Progenitor cell of endocrine pancreas (in vitro differentiated cells): ENCODE measurements around the gene ST3GAL2. TPM values are rescaled to one million over a fixed set of nuclear protein-coding genes. Genes with fewer than 3 reads are reported as not detected.

Source experiments
- DNase-seq: peaks from one replicate; pipeline ENCODE4 v3.0.0; 2021; ENCODE audit warnings: low spot score; ENCODE audit not compliant: unreplicated experiment
- H3K27ac Mint-ChIP-seq: 2 replicates; pipeline ENCODE4 v1.8.0; 2021; ENCODE audit warnings: mild to moderate bottlenecking, moderate library complexity, mixed read lengths
- H3K27me3 Mint-ChIP-seq: 2 replicates; pipeline ENCODE4 v1.8.0; 2021; ENCODE audit warnings: mixed read lengths
- H3K36me3 Mint-ChIP-seq: 2 replicates; pipeline ENCODE4 v1.8.0; 2022; ENCODE audit warnings: mixed read lengths; ENCODE audit not compliant: insufficient read depth
- H3K4me1 Mint-ChIP-seq: 2 replicates; pipeline ENCODE4 v1.8.0; 2021; ENCODE audit warnings: low read depth, mixed read lengths
- H3K4me3 Mint-ChIP-seq: 2 replicates; pipeline ENCODE4 v1.8.0; 2021; ENCODE audit warnings: low read depth, mild to moderate bottlenecking, moderate library complexity, mixed read lengths
- H3K9me3 Mint-ChIP-seq: 2 replicates; pipeline ENCODE4 v1.8.0; 2021; ENCODE audit warnings: low read depth, mixed read lengths
- long read RNA-seq: library from polyadenylated mRNA; unstranded; transcript quantifications from one replicate; pipeline ENCODE4 v2.0.0, GENCODE V29; 2020
- total RNA-seq: library from RNA; stranded (reverse); gene quantifications from 2 replicates; pipeline ENCODE4 v1.2.1, GENCODE V29; 2021
- TF ChIP-seq, protein P1 (sequence below): fragments of 200-600 bp; sonication (generic); IDR thresholded peaks from one replicate; pipeline ENCODE4 v1.5.0; 2021; ENCODE audit warnings: antibody characterized with exemption, mild to moderate bottlenecking; ENCODE audit not compliant: unreplicated experiment

Gene ST3GAL2, protein sequence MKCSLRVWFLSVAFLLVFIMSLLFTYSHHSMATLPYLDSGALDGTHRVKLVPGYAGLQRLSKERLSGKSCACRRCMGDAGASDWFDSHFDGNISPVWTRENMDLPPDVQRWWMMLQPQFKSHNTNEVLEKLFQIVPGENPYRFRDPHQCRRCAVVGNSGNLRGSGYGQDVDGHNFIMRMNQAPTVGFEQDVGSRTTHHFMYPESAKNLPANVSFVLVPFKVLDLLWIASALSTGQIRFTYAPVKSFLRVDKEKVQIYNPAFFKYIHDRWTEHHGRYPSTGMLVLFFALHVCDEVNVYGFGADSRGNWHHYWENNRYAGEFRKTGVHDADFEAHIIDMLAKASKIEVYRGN
- 29.2 and 37.8 TPM in 2 replicates for total RNA-seq
- long read RNA-seq, full-length matches to known transcripts: 2 of 8 reads
- long read RNA-seq, partial matches to known transcripts: 0 of 8 reads
- long read RNA-seq, other reads (novel, unspliced or antisense): 6 of 8 reads

DNA sequence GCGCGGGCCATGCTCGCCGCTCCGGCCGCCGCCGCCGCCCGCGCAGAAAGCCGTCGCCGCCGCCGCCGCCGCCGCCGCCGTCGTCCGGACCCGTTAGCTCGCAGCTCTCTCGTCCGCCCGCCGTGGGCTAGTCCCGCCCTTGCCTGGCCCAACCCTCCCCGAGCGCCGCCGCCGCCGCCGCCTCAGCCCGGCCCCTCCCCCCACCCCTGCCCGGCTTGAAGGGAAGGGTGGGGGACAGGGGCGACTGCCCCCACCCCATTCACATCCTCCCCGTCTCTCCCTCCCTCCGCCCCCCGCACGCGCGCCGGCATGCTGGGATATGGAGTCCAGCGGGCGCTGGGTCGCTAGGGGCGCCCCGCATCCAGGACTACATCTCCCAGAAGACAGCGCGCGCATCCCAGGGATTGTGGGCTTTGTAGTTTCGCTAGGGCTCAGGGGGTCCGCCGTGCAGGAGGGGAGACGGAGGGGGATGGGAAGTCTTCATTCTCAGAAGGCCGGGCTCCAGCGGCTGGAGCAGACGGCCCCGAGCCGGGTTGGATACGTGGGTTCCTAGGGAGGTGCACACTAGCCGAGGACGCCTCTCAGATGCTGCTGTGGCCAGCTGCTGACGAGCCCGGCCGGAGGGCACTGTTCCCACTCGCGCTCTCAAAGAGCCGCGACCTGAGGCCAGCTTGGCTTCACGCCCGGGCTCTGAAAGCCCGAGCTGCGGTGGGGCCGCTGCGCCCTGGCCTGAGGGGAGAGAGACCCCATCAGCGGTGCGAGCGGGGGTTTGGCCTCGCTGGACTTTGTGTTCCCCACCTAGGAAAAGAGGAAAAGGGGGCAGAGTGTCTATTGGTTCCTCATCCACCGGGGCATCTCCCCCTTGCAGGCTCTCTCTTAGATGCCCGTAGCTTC, at the start of gene ST3GAL2:
TSS of gene ST3GAL2 (minus strand) at position 132 of the 894 bp plus-strand sequence. CDS start 40,570 bp downstream, outside the sequence.
- H3K27me3 Mint-ChIP-seq: no peaks in the 10 kb centered on the region
- peak within 1 kb of the TSS; percentile 97 for H3K27ac Mint-ChIP-seq
- no peaks in the 10 kb centered on the region for H3K36me3 Mint-ChIP-seq
- TF ChIP-seq, protein P1, sequence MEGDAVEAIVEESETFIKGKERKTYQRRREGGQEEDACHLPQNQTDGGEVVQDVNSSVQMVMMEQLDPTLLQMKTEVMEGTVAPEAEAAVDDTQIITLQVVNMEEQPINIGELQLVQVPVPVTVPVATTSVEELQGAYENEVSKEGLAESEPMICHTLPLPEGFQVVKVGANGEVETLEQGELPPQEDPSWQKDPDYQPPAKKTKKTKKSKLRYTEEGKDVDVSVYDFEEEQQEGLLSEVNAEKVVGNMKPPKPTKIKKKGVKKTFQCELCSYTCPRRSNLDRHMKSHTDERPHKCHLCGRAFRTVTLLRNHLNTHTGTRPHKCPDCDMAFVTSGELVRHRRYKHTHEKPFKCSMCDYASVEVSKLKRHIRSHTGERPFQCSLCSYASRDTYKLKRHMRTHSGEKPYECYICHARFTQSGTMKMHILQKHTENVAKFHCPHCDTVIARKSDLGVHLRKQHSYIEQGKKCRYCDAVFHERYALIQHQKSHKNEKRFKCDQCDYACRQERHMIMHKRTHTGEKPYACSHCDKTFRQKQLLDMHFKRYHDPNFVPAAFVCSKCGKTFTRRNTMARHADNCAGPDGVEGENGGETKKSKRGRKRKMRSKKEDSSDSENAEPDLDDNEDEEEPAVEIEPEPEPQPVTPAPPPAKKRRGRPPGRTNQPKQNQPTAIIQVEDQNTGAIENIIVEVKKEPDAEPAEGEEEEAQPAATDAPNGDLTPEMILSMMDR: no peak
- H3K4me3 Mint-ChIP-seq: peak within 1 kb of the TSS; percentile 92
- H3K4me1 Mint-ChIP-seq: peaks cover 29% of the 10 kb centered on the region
- DNase-seq: peak; percentile 92
- H3K9me3 Mint-ChIP-seq: no peaks in the 10 kb centered on the region

DNA sequence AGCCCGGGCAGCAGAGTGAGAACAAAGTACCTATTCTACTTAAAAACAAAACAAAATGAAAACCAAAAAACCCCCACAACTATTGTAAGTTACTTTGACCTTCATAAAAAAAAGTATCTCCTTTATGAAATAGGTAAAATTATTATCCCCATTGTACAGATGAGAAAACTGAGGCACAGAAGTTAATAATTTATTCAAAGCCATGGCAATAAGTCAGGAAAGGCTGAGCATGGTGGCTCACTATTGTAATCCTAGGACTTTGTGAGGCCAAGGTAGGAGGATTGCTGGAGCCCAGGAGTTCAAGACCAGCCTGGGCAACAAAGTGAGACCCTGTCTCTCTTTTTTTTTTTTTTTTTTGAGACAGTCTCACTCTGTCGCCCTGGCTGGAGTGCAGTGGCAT, 46.0 kb upstream of the ST3GAL2 start:
- TF ChIP-seq, protein P1: no peak
- no peaks in the 10 kb centered on the region for H3K27me3 Mint-ChIP-seq
- no peak overlapping the region for H3K27ac Mint-ChIP-seq
- no peak overlapping the region for H3K4me3 Mint-ChIP-seq
- H3K36me3 Mint-ChIP-seq: peaks cover 4% of the 10 kb centered on the region
- DNase-seq: no peak
- H3K4me1 Mint-ChIP-seq: no peaks in the 10 kb centered on the region
- H3K9me3 Mint-ChIP-seq: no peaks in the 10 kb centered on the region

DNA sequence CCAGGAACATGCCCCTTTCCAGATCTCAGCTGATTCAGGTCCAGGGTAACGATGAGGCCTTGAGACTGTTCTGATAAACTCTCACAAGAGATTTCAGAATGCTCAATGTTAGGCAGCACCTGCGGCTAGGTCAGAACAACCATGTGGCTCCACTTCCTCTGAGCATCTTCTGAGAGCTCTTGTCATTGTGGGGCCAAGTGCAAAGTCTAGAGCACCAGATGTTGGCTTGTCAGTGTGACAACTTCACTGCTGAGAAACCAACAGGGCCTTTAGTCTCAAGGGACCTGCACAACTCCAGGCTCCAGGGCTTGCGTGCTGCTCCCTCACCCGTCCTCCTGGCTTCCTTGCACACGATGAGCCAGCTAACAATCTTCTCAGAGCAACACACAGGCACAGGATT, 44.5 kb upstream of the ST3GAL2 start:
- Mint-ChIP-seq H3K27ac (peak overlapping the region; percentile 76), H3K4me1 (no peaks in the 10 kb centered on the region), H3K9me3 (no peaks in the 10 kb centered on the region), H3K4me3 (no peak overlapping the region), H3K36me3 (peaks cover 2% of the 10 kb centered on the region), H3K27me3 (no peaks in the 10 kb centered on the region)
- DNase-seq: no peak
- TF ChIP-seq, protein P1: no peak

DNA sequence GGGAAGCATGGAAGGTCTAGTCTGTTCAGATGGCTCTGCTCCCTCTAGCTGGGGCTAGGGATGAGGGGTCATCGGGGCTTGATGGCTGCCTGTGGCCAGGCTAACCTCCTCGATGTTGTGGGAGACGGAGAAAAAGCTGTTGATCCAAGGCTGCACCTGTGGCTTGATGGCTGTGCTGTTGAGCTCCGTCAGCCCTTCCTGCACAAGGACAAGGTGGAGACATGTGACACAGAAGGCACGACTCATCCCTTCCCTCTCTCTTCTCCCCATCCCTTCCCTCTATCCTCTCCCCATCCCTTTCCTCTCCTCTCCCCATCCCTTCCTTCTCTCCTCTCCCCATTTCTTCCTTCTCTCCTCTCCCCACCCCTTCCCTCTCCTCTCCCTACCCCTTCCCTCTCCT, 43.7 kb upstream of the ST3GAL2 start:
- no peaks in the 10 kb centered on the region for H3K27me3 Mint-ChIP-seq
- no peak overlapping the region for H3K4me3 Mint-ChIP-seq
- H3K27ac Mint-ChIP-seq: no peak overlapping the region
- peaks cover 3% of the 10 kb centered on the region for H3K36me3 Mint-ChIP-seq
- DNase-seq: no peak
- TF ChIP-seq, protein P1: no peak
- H3K9me3 Mint-ChIP-seq: no peaks in the 10 kb centered on the region
- H3K4me1 Mint-ChIP-seq: no peaks in the 10 kb centered on the region

DNA sequence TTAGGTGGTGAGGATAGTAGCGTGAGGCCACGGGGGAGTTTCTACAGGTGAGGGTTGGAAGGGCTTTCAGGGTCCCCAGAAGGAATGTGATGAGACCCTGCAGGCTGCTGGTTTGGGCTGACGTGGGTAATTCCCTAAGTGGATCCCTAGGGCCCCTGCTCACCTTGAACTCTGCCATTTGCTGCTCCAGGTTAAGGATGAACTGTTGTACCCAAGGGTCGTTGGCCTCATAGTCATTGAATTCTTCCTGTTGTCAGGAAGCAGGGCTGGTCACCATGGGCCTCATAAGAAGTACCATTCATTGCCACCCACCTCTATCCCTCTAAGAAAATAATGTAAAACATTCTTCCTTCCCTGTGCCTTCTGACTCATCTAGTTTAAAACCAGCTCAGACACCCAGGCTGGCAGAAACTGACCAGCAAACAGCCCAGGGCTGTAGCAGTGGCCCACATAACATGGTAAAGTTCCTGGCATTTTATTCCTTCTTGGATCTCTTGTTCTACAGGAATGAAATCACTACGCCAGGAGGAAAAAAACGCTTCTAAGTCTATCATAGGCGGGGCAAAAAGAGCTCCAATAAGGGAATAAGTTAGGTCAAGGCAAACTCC, 43.1 kb upstream of the ST3GAL2 start:
- H3K36me3 Mint-ChIP-seq: peaks cover 3% of the 10 kb centered on the region
- H3K9me3 Mint-ChIP-seq: no peaks in the 10 kb centered on the region
- H3K27me3 Mint-ChIP-seq: no peaks in the 10 kb centered on the region
- DNase-seq: no peak
- TF ChIP-seq, protein P1: no peak
- no peaks in the 10 kb centered on the region for H3K4me1 Mint-ChIP-seq
- H3K4me3 Mint-ChIP-seq: no peak overlapping the region
- H3K27ac Mint-ChIP-seq: peak overlapping the region; percentile 54
